BLaER1 (cell line): Measurements from ENCODE around the gene LPCAT3.

ENCODE experiments used
- H3K27ac ChIP-seq: shearing (Covaris generic); formaldehyde crosslinking; 2 replicates; pipeline ENCODE4 v1.8.1; 2022
- H3K27me3 ChIP-seq: shearing (Covaris generic); formaldehyde crosslinking; 2 replicates; pipeline ENCODE4 v1.8.1; 2022
- H3K36me3 ChIP-seq: shearing (Covaris generic); formaldehyde crosslinking; 2 replicates; pipeline ENCODE4 v1.8.1; 2022
- H3K4me1 ChIP-seq: shearing (Covaris generic); formaldehyde crosslinking; 2 replicates; pipeline ENCODE4 v1.8.1; 2022
- H3K4me2 ChIP-seq: shearing (Covaris generic); formaldehyde crosslinking; 2 replicates; pipeline ENCODE4 v1.8.1; 2022
- H3K4me3 ChIP-seq: shearing (Covaris generic); formaldehyde crosslinking; 2 replicates; pipeline ENCODE4 v1.8.1; 2022
- H3K9ac ChIP-seq: shearing (Covaris generic); formaldehyde crosslinking; 2 replicates; pipeline ENCODE4 v1.8.1; 2022
- H3K9me3 ChIP-seq: shearing (Covaris generic); formaldehyde crosslinking; 2 replicates; pipeline ENCODE4 v1.8.1; 2022
- H4K20me1 ChIP-seq: shearing (Covaris generic); formaldehyde crosslinking; 2 replicates; pipeline ENCODE4 v1.8.1; 2022
- Cebpa-rat ChIP-seq: shearing (Covaris generic); IDR thresholded peaks from 2 replicates; pipeline ENCODE4 v1.8.1; 2022

Gene LPCAT3

GRCh38 chr12:7004840-7005239 lies 13.4 kb downstream of the LPCAT3 start:
- no peak overlapping the region for H3K27ac ChIP-seq
- H4K20me1 ChIP-seq, result peaks cover 11% of the 10 kb centered on the region
- peaks cover 9% of the 10 kb centered on the region for H3K4me1 ChIP-seq
- no peak for TF ChIP-seq Cebpa-rat
- no peak overlapping the region for H3K4me3 ChIP-seq
- no peak overlapping the region for H3K9ac ChIP-seq
- no peaks in the 10 kb centered on the region for H3K9me3 ChIP-seq
- H3K4me2 ChIP-seq, result no peak overlapping the region
- no peaks in the 10 kb centered on the region for H3K27me3 ChIP-seq
- peaks cover 74% of the 10 kb centered on the region for H3K36me3 ChIP-seq

DNA sequence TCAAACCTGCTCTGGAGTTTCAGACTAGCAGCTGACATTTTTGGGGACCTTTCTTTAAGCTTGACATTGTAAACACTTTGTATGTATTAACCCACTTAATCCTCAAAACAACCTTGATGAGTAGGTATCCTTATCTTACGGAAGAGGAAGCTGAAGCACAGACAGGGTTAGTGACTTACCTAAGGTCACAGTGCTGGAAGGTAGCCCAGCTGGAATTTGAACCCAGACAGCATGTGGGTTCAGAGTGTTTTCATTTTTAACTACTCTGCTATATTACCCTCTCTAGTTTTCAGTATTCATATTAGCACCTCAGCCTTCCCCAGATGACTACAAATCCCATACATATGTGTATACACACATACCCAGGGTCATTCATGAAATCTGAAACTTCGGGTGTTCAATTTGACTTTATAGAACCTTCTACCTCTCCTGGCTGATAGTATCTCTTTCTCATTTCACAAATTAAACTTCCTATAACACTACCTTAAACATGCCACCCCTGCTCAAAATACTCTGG lies 13.9 kb downstream of the LPCAT3 start:
- H3K4me3 ChIP-seq, result no peak overlapping the region
- no peak for TF ChIP-seq Cebpa-rat
- no peak overlapping the region for H3K9ac ChIP-seq
- H4K20me1 ChIP-seq, result peaks cover 10% of the 10 kb centered on the region
- H3K27ac ChIP-seq, result no peak overlapping the region
- H3K36me3 ChIP-seq, result peaks cover 76% of the 10 kb centered on the region
- peaks cover 9% of the 10 kb centered on the region for H3K4me1 ChIP-seq
- H3K4me2 ChIP-seq, result no peak overlapping the region
- no peaks in the 10 kb centered on the region for H3K27me3 ChIP-seq
- H3K9me3 ChIP-seq, result no peaks in the 10 kb centered on the region

GRCh38 chr12:7001921-7002591 lies 16.2 kb downstream of the LPCAT3 start:
- TF ChIP-seq Cebpa-rat, result no peak
- H3K36me3 ChIP-seq, result peaks cover 76% of the 10 kb centered on the region
- H3K9ac ChIP-seq, result no peak overlapping the region
- peaks cover 10% of the 10 kb centered on the region for H4K20me1 ChIP-seq
- H3K4me3 ChIP-seq, result no peak overlapping the region
- no peaks in the 10 kb centered on the region for H3K27me3 ChIP-seq
- no peak overlapping the region for H3K27ac ChIP-seq
- no peak overlapping the region for H3K4me2 ChIP-seq
- H3K9me3 ChIP-seq, result no peaks in the 10 kb centered on the region
- H3K4me1 ChIP-seq, result no peaks in the 10 kb centered on the region

DNA sequence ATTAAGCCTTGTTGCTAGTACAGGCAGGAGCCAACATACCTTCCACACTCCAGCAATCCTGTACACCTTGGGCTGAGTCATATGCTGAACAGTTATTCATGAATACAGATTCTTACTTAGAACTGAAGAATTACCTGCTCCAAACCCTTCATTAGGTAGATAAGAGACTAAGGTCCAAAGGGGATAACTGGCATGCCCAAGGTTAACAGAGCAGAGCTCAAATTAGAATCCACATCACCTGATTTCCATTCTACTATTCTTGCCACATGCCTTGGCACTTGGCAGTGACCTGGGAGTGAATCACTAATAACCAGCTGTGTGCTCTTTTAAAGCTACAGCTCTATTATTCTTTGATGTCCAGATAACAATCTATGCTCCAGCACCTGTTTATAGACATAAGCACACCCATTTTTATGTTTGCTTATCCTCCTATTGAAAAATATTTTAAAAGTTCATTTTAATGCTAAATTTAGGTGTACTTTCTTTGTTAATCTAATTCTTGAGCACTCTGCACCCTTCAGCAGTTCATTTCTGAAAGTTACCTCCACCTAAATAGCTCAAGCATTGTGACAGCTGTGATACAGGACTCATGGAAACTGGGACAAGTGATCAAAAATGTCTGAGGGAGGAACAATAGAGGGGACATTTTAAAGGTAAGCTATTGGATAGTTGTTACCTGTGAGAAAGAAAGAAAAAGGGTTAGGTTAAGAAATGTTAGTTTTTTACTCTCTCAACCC lies 19.4 kb downstream of the LPCAT3 start:
- no peaks in the 10 kb centered on the region for H3K4me1 ChIP-seq
- H3K4me2 ChIP-seq, result no peak overlapping the region
- no peak overlapping the region for H3K27ac ChIP-seq
- H3K4me3 ChIP-seq, result no peak overlapping the region
- H3K9ac ChIP-seq, result no peak overlapping the region
- H4K20me1 ChIP-seq, result peaks cover 10% of the 10 kb centered on the region
- no peak for TF ChIP-seq Cebpa-rat
- no peaks in the 10 kb centered on the region for H3K9me3 ChIP-seq
- no peaks in the 10 kb centered on the region for H3K27me3 ChIP-seq
- H3K36me3 ChIP-seq, result peaks cover 80% of the 10 kb centered on the region

- no peak overlapping the region for H3K9ac ChIP-seq
- H3K4me1 ChIP-seq, result no peaks in the 10 kb centered on the region
- no peaks in the 10 kb centered on the region for H3K9me3 ChIP-seq
- H4K20me1 ChIP-seq, result no peaks in the 10 kb centered on the region
- H3K4me3 ChIP-seq, result no peak overlapping the region
- peaks cover 90% of the 10 kb centered on the region for H3K36me3 ChIP-seq
- no peaks in the 10 kb centered on the region for H3K27me3 ChIP-seq
- no peak for TF ChIP-seq Cebpa-rat
- H3K27ac ChIP-seq, result no peak overlapping the region
- H3K4me2 ChIP-seq, result no peak overlapping the region
These were observed 22.2 kb downstream of the LPCAT3 start for GRCh38 chr12:6996040-6996441.

DNA sequence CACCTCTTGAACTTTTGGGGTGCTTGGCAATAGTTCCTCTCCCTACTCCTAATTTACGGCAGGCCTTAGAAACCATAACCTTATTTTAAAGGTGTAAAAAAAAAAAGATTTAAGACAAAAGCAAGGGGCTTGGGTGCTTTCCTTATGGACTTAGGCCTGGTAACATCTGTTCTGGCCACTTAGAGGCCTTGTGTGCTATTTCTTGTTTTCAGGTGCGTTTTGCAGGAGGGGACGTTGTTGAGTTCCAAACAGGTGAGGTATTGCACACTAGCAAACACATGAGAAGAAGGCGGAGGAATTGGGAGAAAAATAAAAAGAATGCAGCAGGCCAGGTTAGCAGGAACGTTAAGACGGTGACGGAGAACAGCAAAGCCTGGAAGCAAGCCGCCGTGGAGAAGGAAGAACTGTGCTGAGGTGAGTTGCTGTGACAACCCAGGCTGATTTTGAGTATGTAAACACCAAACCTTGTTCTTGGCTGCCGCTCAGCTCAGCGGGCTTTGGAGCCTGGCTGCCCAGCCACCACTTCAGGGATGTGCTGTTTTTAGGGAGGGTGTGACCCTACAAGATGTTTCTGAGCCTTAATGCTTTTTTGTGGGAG lies 30.2 kb downstream of the LPCAT3 start:
- Histone ChIP-seq H3K27ac (no peak overlapping the region), H3K9me3 (no peaks in the 10 kb centered on the region), H3K36me3 (peaks cover 87% of the 10 kb centered on the region)

GRCh38 chr12:6982532-6982931 lies 35.7 kb downstream of the LPCAT3 start:
- H3K27ac ChIP-seq, result no peak overlapping the region
- H3K4me3 ChIP-seq, result no peak overlapping the region
- no peaks in the 10 kb centered on the region for H3K9me3 ChIP-seq
- no peaks in the 10 kb centered on the region for H4K20me1 ChIP-seq
- H3K27me3 ChIP-seq, result no peaks in the 10 kb centered on the region
- H3K36me3 ChIP-seq, result peaks cover 99% of the 10 kb centered on the region
- H3K4me1 ChIP-seq, result no peaks in the 10 kb centered on the region
- H3K9ac ChIP-seq, result no peak overlapping the region
- TF ChIP-seq Cebpa-rat, result no peak
- H3K4me2 ChIP-seq, result no peak overlapping the region

More for the DNA sequence above, 30.2 kb downstream of the LPCAT3 start:
- Histone ChIP-seq H3K4me2 (no peak overlapping the region), H3K27me3 (no peaks in the 10 kb centered on the region), H4K20me1 (no peaks in the 10 kb centered on the region), H3K9ac (no peak overlapping the region), H3K4me1 (no peaks in the 10 kb centered on the region), H3K4me3 (no peak overlapping the region)
- no peak for TF ChIP-seq Cebpa-rat

- Histone ChIP-seq H3K27me3 (no peaks in the 10 kb centered on the region), H3K4me3 (no peak overlapping the region), H3K9ac (no peak overlapping the region), H3K9me3 (no peaks in the 10 kb centered on the region), H3K27ac (no peak overlapping the region), H3K4me1 (no peaks in the 10 kb centered on the region), H3K4me2 (no peak overlapping the region), H4K20me1 (no peaks in the 10 kb centered on the region), H3K36me3 (peaks cover 100% of the 10 kb centered on the region)
- no peak for TF ChIP-seq Cebpa-rat
These were observed 36.9 kb downstream of the LPCAT3 start for GRCh38 chr12:6981152-6982052.

DNA sequence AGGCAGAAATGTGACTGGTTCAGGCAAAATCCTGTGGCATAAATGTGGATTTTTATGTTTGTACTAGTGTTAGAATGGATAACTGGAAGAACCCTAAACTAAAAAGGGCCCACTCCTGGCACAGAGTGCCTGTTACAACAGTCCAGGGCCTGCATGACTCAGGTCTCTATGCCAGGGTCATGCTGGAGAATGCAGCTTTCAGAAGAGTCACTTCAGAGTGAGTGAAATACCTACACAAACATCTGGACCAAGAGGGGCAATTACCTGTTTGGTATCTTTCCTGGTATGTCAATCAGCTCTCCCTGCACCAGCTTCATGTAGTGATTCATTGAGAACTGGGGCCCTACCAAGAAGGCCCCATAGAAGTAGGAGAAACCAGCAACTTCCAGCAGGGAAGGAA lies 37.5 kb downstream of the LPCAT3 start:
- no peak for TF ChIP-seq Cebpa-rat
- H3K9ac ChIP-seq, result no peak overlapping the region
- no peak overlapping the region for H3K4me2 ChIP-seq
- H3K36me3 ChIP-seq, result peaks cover 100% of the 10 kb centered on the region
- H3K4me1 ChIP-seq, result no peaks in the 10 kb centered on the region
- no peaks in the 10 kb centered on the region for H3K9me3 ChIP-seq
- no peak overlapping the region for H3K27ac ChIP-seq
- H4K20me1 ChIP-seq, result no peaks in the 10 kb centered on the region
- no peaks in the 10 kb centered on the region for H3K27me3 ChIP-seq
- H3K4me3 ChIP-seq, result no peak overlapping the region
